ENCODE results near the gene GPR152.
"Not testable (repeated sequence)": the region's sequence is repeated elsewhere in the genome, so short reads cannot be mapped to it uniquely, and the experiment has no call there.

The GPR152 gene

GRCh38 chr11:67409261-67409666 lies 43.3 kb downstream of the GPR152 start:
- DNase-seq (ENCODE audit: low spot score) = peak; percentile 75

- no peak for DNase-seq (ENCODE audit: low spot score)
Observed at GRCh38 chr11:67408437-67409200, 43.9 kb downstream of the GPR152 start.

GRCh38 chr11:67407688-67408163 lies 44.8 kb downstream of the GPR152 start:
- DNase-seq (ENCODE audit: low spot score) = no peak

GRCh38 chr11:67406969-67407687 lies 45.4 kb downstream of the GPR152 start:
- no peak for DNase-seq (ENCODE audit: low spot score)

GRCh38 chr11:67406420-67406968 lies 46.0 kb downstream of the GPR152 start:
- no peak for DNase-seq (ENCODE audit: low spot score)

GRCh38 chr11:67405688-67406339 lies 46.7 kb downstream of the GPR152 start:
- no peak for DNase-seq (ENCODE audit: low spot score)

- no peak for DNase-seq (ENCODE audit: low spot score)
Observed at GRCh38 chr11:67405196-67405567, 47.3 kb downstream of the GPR152 start.

GRCh38 chr11:67404515-67405195 lies 47.9 kb downstream of the GPR152 start:
- DNase-seq (ENCODE audit: low spot score) = peak; percentile 55

GRCh38 chr11:67403085-67403484 lies 49.4 kb downstream of the GPR152 start:
- not testable (repeated sequence) for DNase-seq (ENCODE audit: low spot score)

- DNase-seq (ENCODE audit: low spot score) = not testable (repeated sequence)
Observed at GRCh38 chr11:67402192-67402839, 50.2 kb downstream of the GPR152 start.

GRCh38 chr11:67401495-67402191 lies 50.9 kb downstream of the GPR152 start, which contains the start of gene PPP1CA:
Gene PPP1CA, minus strand, starts transcription at chr11:67401858. Its CDS starts 76 bp downstream, at chr11:67401782.
- DNase-seq (ENCODE audit: low spot score) = peak; percentile 88

Measured in CD4-positive, alpha-beta T cell treated with Interleukin-15 for 4 hours (primary cell).